Pons (tissue), 1 donor: ENCODE data around the gene BBS2.
"Not testable (repeated sequence)": the region's sequence is repeated elsewhere in the genome, so short reads cannot be mapped to it uniquely, and the experiment has no call there.

Source experiments
- DNase-seq: peaks from one replicate; pipeline ENCODE4 v3.0.0-alpha.2; 2016; ENCODE audit warnings: low spot score

The BBS2 gene

GRCh38 chr16:56518425-56518824, 1.4 kb downstream of the BBS2 start:
- DNase-seq, result peak; percentile 24

GRCh38 chr16:56517206-56517605, 2.6 kb downstream of the BBS2 start:
- DNase-seq, result peak; percentile 32

GRCh38 chr16:56515665-56516064, 4.2 kb downstream of the BBS2 start:
- DNase-seq, result peak; percentile 61

- peak; percentile 32 for DNase-seq
Measured at GRCh38 chr16:56514845-56515244, 5.0 kb downstream of the BBS2 start.

GRCh38 chr16:56513972-56514371, 5.9 kb downstream of the BBS2 start:
- DNase-seq, result peak; percentile 88

GRCh38 chr16:56513091-56513490, 6.7 kb downstream of the BBS2 start:
- no peak for DNase-seq

- DNase-seq, result no peak
Measured at GRCh38 chr16:56512025-56512424, 7.8 kb downstream of the BBS2 start.

GRCh38 chr16:56510544-56510943, 9.3 kb downstream of the BBS2 start:
- DNase-seq, result peak; percentile 78

- DNase-seq, result no peak
Measured at GRCh38 chr16:56506941-56507340, 12.9 kb downstream of the BBS2 start.

- DNase-seq, result no peak
Measured at GRCh38 chr16:56505181-56505580, 14.6 kb downstream of the BBS2 start.

- DNase-seq, result no peak
Measured at GRCh38 chr16:56493815-56494214, 26.0 kb downstream of the BBS2 start.

- no peak for DNase-seq
Measured at GRCh38 chr16:56493126-56493525, 26.7 kb downstream of the BBS2 start.

GRCh38 chr16:56491657-56492261, 28.1 kb downstream of the BBS2 start:
- DNase-seq, result no peak

GRCh38 chr16:56488868-56489267, 31.0 kb downstream of the BBS2 start:
- not testable (repeated sequence) for DNase-seq

- peak; percentile 90 for DNase-seq
Measured at GRCh38 chr16:56488035-56488434, 31.8 kb downstream of the BBS2 start.

- no peak for DNase-seq
Measured at GRCh38 chr16:56483394-56483793, 36.4 kb downstream of the BBS2 start.

GRCh38 chr16:56482683-56483236, 37.1 kb downstream of the BBS2 start:
- no peak for DNase-seq

GRCh38 chr16:56481468-56482122, 38.2 kb downstream of the BBS2 start:
- no peak for DNase-seq

GRCh38 chr16:56480776-56481467, 38.9 kb downstream of the BBS2 start:
- no peak for DNase-seq

GRCh38 chr16:56479469-56479868, 40.4 kb downstream of the BBS2 start:
- no peak for DNase-seq

GRCh38 chr16:56478281-56479049, 41.4 kb downstream of the BBS2 start:
- DNase-seq, result no peak
